HG03469 (cell line): Measurements from ENCODE around the gene SPAG16.

Experiments used
- ATAC-seq: cut with Tn5 transposase; IDR thresholded peaks from one replicate; pipeline ENCODE4 v1.9.1; 2021; ENCODE audit warnings: mild to moderate bottlenecking, moderate library complexity, moderate number of reproducible peaks; ENCODE audit not compliant: unreplicated experiment

SPAG16 gene

GRCh38 chr2:214135966-214136365 is 851.7 kb downstream of the SPAG16 start:
- ATAC-seq, result no peak

GRCh38 chr2:214138779-214139178 is 854.5 kb downstream of the SPAG16 start:
- no peak for ATAC-seq

DNA sequence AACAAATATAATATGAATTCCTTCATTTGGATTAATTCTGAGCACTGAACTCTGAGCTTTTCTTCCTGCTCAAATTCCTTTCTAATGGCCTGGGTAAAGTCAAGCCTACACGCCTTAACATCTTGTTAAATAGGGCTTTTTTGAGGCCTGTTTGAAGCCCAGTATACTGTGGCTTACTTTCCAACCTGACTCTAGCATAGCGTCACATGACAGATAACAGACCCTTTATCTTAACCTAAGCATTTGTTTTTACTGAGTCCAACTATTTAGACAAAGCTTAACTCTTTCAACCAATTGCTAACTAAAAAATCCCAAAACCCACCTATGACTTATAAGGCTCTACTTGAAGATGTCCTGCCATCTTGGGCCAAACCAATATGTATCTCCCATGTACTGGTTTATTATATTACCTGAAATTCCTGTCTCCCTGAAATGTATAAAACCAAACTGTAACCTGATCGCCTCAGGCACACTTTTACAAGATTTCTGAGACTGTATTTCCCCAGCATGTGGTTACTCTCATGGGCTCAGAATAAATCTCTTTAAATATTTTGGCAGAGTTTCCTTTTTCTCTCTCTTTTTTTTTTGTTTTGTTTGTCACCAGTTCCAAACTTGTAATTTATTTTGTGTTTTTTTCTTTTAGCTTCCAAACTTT is 855.5 kb downstream of the SPAG16 start:
- ATAC-seq, result no peak

DNA sequence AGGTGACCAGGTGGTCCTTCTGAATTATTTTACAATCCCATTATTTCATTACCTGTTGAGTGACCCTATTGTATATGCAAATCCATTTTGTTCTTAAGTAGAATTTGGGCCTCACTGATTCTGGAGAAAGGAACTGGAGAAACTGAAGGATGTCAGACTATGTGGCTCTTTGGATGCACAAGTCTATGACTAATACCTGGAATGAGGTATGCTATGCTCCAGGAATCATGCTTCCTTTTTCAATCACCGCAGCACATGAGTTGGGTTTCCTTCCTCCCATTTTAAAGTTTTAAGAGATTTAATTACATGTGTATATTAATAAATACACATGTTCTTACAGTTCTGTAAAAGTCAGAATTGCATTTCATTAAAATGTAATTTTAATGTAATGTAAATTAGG is 872.7 kb downstream of the SPAG16 start:
- peak; percentile 79 for ATAC-seq

- ATAC-seq, result no peak
Measured at GRCh38 chr2:214158851-214159250, 874.6 kb downstream of the SPAG16 start.

- ATAC-seq, result no peak
Measured at GRCh38 chr2:214169281-214169680, 885.0 kb downstream of the SPAG16 start.

DNA sequence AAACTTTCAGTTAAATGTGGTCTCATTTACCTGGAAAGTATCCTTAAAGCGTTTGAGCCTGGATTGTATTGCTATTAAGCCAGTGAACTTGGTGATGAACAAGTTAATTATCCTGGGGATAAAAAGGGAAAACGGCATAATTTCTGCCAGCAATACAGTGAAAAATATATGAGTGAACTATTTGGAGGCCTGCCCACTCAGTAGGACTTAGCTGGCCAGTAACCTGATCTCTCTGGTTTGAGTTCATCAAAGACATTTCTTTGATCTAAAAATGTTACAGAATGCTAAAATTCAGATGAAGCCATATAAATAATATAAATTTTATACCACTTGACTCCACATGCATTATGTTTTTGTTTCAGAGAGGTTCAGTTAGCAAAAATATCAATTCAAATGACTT is 885.5 kb downstream of the SPAG16 start:
- no peak for ATAC-seq

- ATAC-seq, result no peak
Measured at GRCh38 chr2:214174563-214174962, 890.3 kb downstream of the SPAG16 start.

DNA sequence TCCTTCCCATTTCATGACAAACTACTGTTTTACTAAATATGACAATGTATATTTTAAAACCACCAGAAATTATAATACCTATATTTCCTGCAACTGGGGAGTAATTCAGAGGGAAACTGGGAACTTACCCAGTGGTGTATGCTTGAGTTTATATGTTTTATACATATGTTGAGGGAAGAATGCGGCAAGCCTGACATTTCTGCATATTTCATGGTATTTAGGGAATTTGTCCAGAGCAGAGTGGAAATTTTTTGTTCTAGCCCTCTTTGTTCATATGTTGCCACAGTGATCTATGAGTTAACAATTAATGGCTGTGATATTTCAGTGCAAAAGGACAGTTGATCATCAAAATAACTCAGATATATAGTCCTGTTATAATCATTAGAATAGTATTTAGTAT is 895.8 kb downstream of the SPAG16 start:
- ATAC-seq, result no peak

DNA sequence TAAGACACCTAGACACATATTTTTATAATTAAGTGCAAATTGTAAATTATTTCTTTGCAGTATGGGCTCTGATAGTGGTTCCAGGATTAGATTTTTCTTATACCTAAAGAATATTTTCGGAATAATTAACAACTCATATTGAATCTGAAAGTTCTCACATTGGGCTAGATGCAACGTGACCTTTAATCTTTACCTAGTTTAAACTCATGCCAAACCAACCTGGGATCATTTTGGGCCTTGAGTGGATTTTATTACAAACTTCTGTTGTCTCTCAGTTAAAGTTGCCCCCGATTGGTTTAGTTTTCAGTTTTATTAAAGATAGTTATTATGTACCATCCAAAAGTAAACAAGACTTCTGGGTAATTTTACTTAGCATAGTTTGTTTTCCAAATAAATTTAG is 896.4 kb downstream of the SPAG16 start:
- ATAC-seq, result no peak

DNA sequence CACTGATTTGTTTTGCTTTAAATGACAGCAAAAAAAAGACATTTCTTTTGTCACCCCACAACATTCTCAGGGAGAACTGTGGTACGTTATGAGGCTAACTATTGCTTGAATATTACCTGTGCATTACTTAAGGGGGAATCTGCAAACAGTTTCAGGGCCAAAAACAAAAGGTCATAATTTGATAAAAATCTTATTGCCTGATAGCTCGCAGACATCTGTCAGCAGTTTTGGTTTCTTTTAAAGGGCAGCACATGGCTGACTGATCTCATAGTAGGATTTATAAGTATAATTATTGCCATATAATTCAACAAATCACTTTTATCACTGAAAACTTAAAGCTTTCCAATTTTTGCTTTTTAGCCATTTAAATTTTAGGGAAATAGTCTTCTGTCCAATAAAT is 900.2 kb downstream of the SPAG16 start:
- ATAC-seq, result no peak

- no peak for ATAC-seq
Measured at GRCh38 chr2:214185546-214185945, 901.3 kb downstream of the SPAG16 start.

- ATAC-seq, result no peak
Measured at GRCh38 chr2:214192711-214193110, 908.4 kb downstream of the SPAG16 start.

GRCh38 chr2:214193943-214194342 is 909.7 kb downstream of the SPAG16 start:
- ATAC-seq, result no peak

DNA sequence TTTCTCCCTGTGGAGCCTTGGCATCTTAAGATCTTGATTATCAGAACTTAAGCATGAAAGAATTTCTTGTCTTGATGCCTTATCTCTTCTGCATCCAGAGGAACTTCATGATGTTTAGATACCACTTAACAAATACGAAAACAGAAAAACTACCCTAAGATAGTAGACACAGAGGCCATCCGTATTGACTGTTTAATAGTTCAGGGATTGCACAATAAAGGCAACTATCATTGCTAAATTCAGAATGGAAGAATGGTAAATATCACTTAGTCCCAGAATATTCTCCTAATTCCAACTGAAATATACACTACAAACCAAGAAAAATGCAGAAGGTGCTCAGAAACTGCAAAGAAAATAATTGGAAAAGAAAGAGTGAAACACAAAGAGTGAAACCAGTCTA is 912.0 kb downstream of the SPAG16 start:
- ATAC-seq, result no peak

DNA sequence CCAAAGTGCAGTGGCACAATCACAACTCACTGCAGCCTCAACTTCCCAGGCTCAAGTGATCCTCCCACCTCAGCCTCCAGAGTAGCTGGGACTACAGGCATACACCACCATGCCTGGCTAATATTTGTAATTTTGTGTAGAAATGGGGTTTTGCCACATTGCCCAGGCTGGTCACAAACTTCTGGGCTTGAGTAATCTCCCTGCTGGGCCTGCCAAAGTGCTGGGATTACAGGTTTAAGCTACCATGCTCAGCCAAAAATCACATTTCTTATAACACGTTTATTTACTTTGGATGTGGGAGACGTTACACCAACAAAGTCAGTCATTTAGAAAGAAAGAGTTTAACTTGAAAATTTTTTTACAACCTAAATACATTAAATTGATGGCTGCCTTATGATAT is 917.6 kb downstream of the SPAG16 start:
- ATAC-seq, result no peak

DNA sequence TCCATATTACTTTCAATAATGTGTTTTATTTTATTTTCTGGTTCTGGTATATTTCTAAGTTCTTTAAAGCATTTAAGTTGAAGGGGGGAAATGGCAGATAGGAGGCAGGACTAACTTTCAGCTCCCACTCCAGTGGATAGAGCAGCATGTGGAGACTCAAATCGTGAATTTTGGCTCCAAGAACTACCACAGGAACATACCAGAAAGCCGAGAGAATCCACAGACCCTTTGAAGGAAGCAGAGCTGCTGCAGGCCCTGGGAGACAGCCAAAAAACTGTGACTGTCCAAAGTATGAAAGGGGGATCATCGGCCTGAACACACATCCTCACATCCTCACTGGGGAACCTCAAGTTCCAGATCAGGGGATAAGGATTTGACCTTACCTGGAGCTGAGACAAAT is 919.0 kb downstream of the SPAG16 start:
- no peak for ATAC-seq

DNA sequence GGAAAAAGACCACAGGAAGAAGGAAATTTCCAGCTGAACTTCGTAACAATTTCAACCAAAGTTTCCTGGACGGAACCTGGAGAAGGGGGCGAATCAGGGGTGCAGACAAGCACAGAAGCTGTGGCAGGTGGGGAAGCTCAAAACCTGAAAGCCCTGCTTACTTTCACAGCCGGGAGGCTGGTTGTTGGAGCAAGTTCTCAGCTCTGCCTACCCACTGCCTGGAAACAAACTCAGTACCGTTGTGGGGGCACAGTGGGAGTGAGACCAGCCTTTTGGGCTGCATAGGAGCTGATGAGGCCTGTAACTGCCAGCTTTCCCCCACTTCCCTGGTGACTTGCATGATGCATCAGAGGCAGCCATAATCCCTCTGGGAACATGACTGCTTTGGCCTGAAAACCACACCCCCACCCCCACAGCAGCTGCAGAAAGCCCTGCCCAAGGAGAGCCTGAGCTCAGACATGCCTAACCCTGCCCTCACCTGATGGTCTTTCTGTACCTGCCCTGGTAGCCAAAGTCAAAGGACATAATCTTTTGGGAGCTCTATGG is 919.6 kb downstream of the SPAG16 start:
- no peak for ATAC-seq

DNA sequence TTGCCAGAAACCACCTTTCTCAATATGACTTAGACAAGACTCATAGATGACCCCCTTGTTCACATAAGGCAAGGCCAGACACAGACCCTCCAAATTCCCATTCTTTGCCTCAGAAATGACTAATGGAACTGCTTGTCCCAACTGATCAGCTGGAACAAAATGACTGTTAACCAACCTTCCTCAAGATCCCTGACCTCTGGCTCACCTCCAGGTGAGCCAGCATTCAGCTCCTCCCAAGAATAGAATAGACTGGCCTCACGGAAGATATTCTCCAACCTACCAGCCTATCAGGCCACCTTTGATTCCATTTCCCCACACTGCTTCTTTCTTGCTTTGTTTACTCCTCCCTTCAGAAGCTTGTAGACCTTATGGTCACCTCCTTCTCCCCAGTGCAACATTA is 930.8 kb downstream of the SPAG16 start:
- no peak for ATAC-seq

DNA sequence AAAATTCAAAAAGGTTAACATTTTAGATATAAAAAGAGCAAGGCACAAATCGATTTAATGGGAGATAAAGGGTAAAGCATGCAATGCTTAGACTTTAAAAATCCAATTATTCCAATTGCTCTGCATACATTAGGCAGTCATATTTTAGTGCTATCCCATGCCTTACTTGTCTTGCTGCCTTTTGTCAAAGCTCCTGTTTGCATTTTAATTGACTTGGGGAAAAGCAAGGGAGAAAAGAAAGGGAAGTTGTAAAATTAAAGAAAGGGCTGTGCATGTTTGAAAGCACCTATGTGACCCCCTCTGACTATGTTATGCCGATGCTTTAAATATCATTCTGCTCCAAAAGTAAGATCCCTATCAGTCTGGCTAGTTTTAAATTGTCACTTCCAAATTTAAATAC is 932.9 kb downstream of the SPAG16 start:
- ATAC-seq, result no peak

GRCh38 chr2:214217599-214217998 is 933.3 kb downstream of the SPAG16 start:
- no peak for ATAC-seq

GRCh38 chr2:214220251-214220650 is 936.0 kb downstream of the SPAG16 start:
- no peak for ATAC-seq

DNA sequence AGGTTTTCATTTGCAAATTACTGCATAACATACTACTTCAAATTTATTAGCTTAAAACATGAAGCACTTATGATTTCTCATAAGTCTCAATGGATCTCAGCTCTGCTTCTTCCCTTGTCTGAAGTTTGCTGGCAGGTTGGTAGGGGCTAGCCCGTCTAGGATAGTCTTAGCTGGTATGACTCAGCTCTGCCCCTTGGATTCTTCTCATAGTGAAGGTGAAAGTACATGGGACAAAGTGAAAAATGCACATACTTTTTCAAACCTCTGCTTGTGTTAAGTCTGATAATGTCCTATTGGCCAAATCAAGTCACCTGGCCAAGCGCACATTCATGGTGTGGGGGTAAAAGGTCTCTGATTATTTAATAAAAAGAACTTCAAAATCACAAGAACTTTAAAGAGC is 941.8 kb downstream of the SPAG16 start:
- ATAC-seq, result no peak
